ENCODE measurements around the gene ZDHHC8.
"Not testable (repeated sequence)": the region's sequence is repeated elsewhere in the genome, so short reads cannot be mapped to it uniquely, and the experiment has no call there.

Gene ZDHHC8

GRCh38 chr22:20157430-20158183 is 26.0 kb downstream of the ZDHHC8 start:
- no peak overlapping the region for H3K4me2 ChIP-seq (ENCODE audit: insufficient read depth, low read length)
- no peak for ATAC-seq (ENCODE audit: insufficient read depth, low read depth)
- DNase-seq, result no peak
- H3K36me3 ChIP-seq (ENCODE audit: insufficient read depth, low read length), result no peaks in the 10 kb centered on the region
- no peak overlapping the region for H3K4me3 ChIP-seq (ENCODE audit: low read depth in 1 of 2, low read length in 2 of 2)
- no peak overlapping the region for H2AFZ ChIP-seq (ENCODE audit: low read depth, low read length)
- H3K4me1 ChIP-seq (ENCODE audit: insufficient read depth, low read length), result peaks cover 10% of the 10 kb centered on the region
- H3K79me2 ChIP-seq (ENCODE audit: insufficient read depth, low read length), result no peaks in the 10 kb centered on the region
- H3K9ac ChIP-seq (ENCODE audit: low read depth, low read length), result no peak overlapping the region
- H3K9me3 ChIP-seq (ENCODE audit: insufficient read depth, low read length, severe bottlenecking), result no peaks in the 10 kb centered on the region
- peaks cover 5% of the 10 kb centered on the region; the same call in 1 of the 2 replicates for H4K20me1 ChIP-seq (ENCODE audit: insufficient read depth, low read length)
- no peak overlapping the region for H3K27ac ChIP-seq (ENCODE audit: low read length)
- H3K27me3 ChIP-seq (ENCODE audit: insufficient read depth, low read length, poor library complexity), result no peaks in the 10 kb centered on the region
- TF ChIP-seq EZH2 (IDR thresholded peaks at IDR 0.05; ENCODE audit: borderline replicate concordance, low read depth, low read length, severe bottlenecking) (no peak), CTCF (IDR thresholded peaks at IDR 0.05; ENCODE audit: borderline replicate concordance, extremely low read depth, low read length, poor library complexity, severe bottlenecking) (no peak)

- no peak overlapping the region for H3K4me3 ChIP-seq (ENCODE audit: low read depth in 1 of 2, low read length in 2 of 2)
- H3K4me1 ChIP-seq (ENCODE audit: insufficient read depth, low read length), result peaks cover 10% of the 10 kb centered on the region
- no peak overlapping the region for H3K27ac ChIP-seq (ENCODE audit: low read length)
- DNase-seq, result no peak
- peaks cover 5% of the 10 kb centered on the region; the same call in 1 of the 2 replicates for H4K20me1 ChIP-seq (ENCODE audit: insufficient read depth, low read length)
- H3K79me2 ChIP-seq (ENCODE audit: insufficient read depth, low read length), result no peaks in the 10 kb centered on the region
- no peak overlapping the region for H2AFZ ChIP-seq (ENCODE audit: low read depth, low read length)
- H3K9ac ChIP-seq (ENCODE audit: low read depth, low read length), result no peak overlapping the region
- H3K4me2 ChIP-seq (ENCODE audit: insufficient read depth, low read length), result no peak overlapping the region
- H3K27me3 ChIP-seq (ENCODE audit: insufficient read depth, low read length, poor library complexity), result no peaks in the 10 kb centered on the region
- no peak for ATAC-seq (ENCODE audit: insufficient read depth, low read depth)
- no peaks in the 10 kb centered on the region for H3K9me3 ChIP-seq (ENCODE audit: insufficient read depth, low read length, severe bottlenecking)
- no peak for TF ChIP-seq CTCF (IDR thresholded peaks at IDR 0.05; ENCODE audit: borderline replicate concordance, extremely low read depth, low read length, poor library complexity, severe bottlenecking)
- no peak for TF ChIP-seq EZH2 (IDR thresholded peaks at IDR 0.05; ENCODE audit: borderline replicate concordance, low read depth, low read length, severe bottlenecking)
- H3K36me3 ChIP-seq (ENCODE audit: insufficient read depth, low read length), result no peaks in the 10 kb centered on the region
Measured at GRCh38 chr22:20158391-20159036, 26.9 kb downstream of the ZDHHC8 start.

- Histone ChIP-seq H3K36me3 (ENCODE audit: insufficient read depth, low read length) (no peaks in the 10 kb centered on the region), H4K20me1 (ENCODE audit: insufficient read depth, low read length) (peaks cover 5% of the 10 kb centered on the region; the same call in 1 of the 2 replicates), H3K4me3 (ENCODE audit: low read depth in 1 of 2, low read length in 2 of 2) (no peak overlapping the region), H3K4me2 (ENCODE audit: insufficient read depth, low read length) (no peak overlapping the region), H3K9me3 (ENCODE audit: insufficient read depth, low read length, severe bottlenecking) (no peaks in the 10 kb centered on the region), H3K4me1 (ENCODE audit: insufficient read depth, low read length) (peaks cover 10% of the 10 kb centered on the region), H3K27me3 (ENCODE audit: insufficient read depth, low read length, poor library complexity) (no peaks in the 10 kb centered on the region), H3K27ac (ENCODE audit: low read length) (no peak overlapping the region), H2AFZ (ENCODE audit: low read depth, low read length) (no peak overlapping the region), H3K9ac (ENCODE audit: low read depth, low read length) (no peak overlapping the region), H3K79me2 (ENCODE audit: insufficient read depth, low read length) (no peaks in the 10 kb centered on the region)
- DNase-seq (no peak), ATAC-seq (ENCODE audit: insufficient read depth, low read depth) (no peak)
- TF ChIP-seq CTCF (IDR thresholded peaks at IDR 0.05; ENCODE audit: borderline replicate concordance, extremely low read depth, low read length, poor library complexity, severe bottlenecking) (no peak), EZH2 (IDR thresholded peaks at IDR 0.05; ENCODE audit: borderline replicate concordance, low read depth, low read length, severe bottlenecking) (no peak)
Measured at GRCh38 chr22:20159076-20159475, 27.5 kb downstream of the ZDHHC8 start.

GRCh38 chr22:20159531-20159930 is 27.9 kb downstream of the ZDHHC8 start:
- H3K79me2 ChIP-seq (ENCODE audit: insufficient read depth, low read length); H3K9me3 ChIP-seq (ENCODE audit: insufficient read depth, low read length, severe bottlenecking); H3K36me3 ChIP-seq (ENCODE audit: insufficient read depth, low read length); H3K27me3 ChIP-seq (ENCODE audit: insufficient read depth, low read length, poor library complexity); H4K20me1 ChIP-seq (ENCODE audit: insufficient read depth, low read length); H3K27ac ChIP-seq (ENCODE audit: low read length); H3K4me3 ChIP-seq (ENCODE audit: low read depth in 1 of 2, low read length in 2 of 2); DNase-seq; H3K9ac ChIP-seq (ENCODE audit: low read depth, low read length); H3K4me2 ChIP-seq (ENCODE audit: insufficient read depth, low read length); ATAC-seq (ENCODE audit: insufficient read depth, low read depth); H2AFZ ChIP-seq (ENCODE audit: low read depth, low read length): not testable (repeated sequence)
- H3K4me1 ChIP-seq (ENCODE audit: insufficient read depth, low read length), result peaks cover 10% of the 10 kb centered on the region
